Fibroblast of peridontal ligament (primary cell): Measurements from ENCODE around the gene NARS2.
A peak's percentile ranks its signal among the peaks of the same experiment; 100 is the strongest.
"Not testable (repeated sequence)": the region's sequence is repeated elsewhere in the genome, so short reads cannot be mapped to it uniquely, and the experiment has no call there.

Source experiments
- DNase-seq: peaks from one replicate; pipeline ENCODE4 v3.0.0-alpha.2; 2010; ENCODE audit errors: extremely low read depth

Gene NARS2

GRCh38 chr11:78547931-78548705 is 26.5 kb downstream of the NARS2 start:
- no peak for DNase-seq

- peak; percentile 16 for DNase-seq
These were observed 32.7 kb downstream of the NARS2 start for GRCh38 chr11:78542007-78542406.

GRCh38 chr11:78541537-78541936 is 33.1 kb downstream of the NARS2 start:
- no peak for DNase-seq

GRCh38 chr11:78540256-78540655 is 34.4 kb downstream of the NARS2 start:
- DNase-seq = no peak

- DNase-seq = peak; percentile 63
These were observed 35.2 kb downstream of the NARS2 start for GRCh38 chr11:78539506-78539905.

GRCh38 chr11:78536933-78537332 is 37.7 kb downstream of the NARS2 start:
- no peak for DNase-seq

GRCh38 chr11:78535920-78536319 is 38.7 kb downstream of the NARS2 start:
- peak; percentile 20 for DNase-seq

- no peak for DNase-seq
These were observed 39.6 kb downstream of the NARS2 start for GRCh38 chr11:78535027-78535426.

GRCh38 chr11:78533399-78533798 is 41.3 kb downstream of the NARS2 start:
- DNase-seq = no peak

GRCh38 chr11:78532991-78533390 is 41.7 kb downstream of the NARS2 start:
- DNase-seq = no peak

GRCh38 chr11:78526497-78527146 is 48.0 kb downstream of the NARS2 start:
- no peak for DNase-seq

- no peak for DNase-seq
These were observed 48.9 kb downstream of the NARS2 start for GRCh38 chr11:78525720-78526119.

- no peak for DNase-seq
These were observed 54.4 kb downstream of the NARS2 start for GRCh38 chr11:78520230-78520629.

GRCh38 chr11:78516281-78516680 is 58.4 kb downstream of the NARS2 start:
- DNase-seq = no peak

- no peak for DNase-seq
These were observed 59.7 kb downstream of the NARS2 start for GRCh38 chr11:78514922-78515502.

- DNase-seq = not testable (repeated sequence)
These were observed 61.6 kb downstream of the NARS2 start for GRCh38 chr11:78513085-78513484.

GRCh38 chr11:78510597-78510996 is 64.1 kb downstream of the NARS2 start:
- DNase-seq = no peak

GRCh38 chr11:78510025-78510596 is 64.6 kb downstream of the NARS2 start:
- DNase-seq = no peak

GRCh38 chr11:78504708-78505107 is 70.0 kb downstream of the NARS2 start:
- DNase-seq = no peak

- DNase-seq = no peak
These were observed 70.5 kb downstream of the NARS2 start for GRCh38 chr11:78504181-78504580.

GRCh38 chr11:78499971-78500370 is 74.7 kb downstream of the NARS2 start:
- DNase-seq = peak; percentile 63

- DNase-seq = no peak
These were observed 77.4 kb downstream of the NARS2 start for GRCh38 chr11:78497293-78497692.
